ENCODE data around the gene TRMT1.

TRMT1 gene

GRCh38 chr19:13077240-13077639, 39.3 kb downstream of the TRMT1 start:
- TF ChIP-seq POLR2A (IDR thresholded peaks at IDR 0.05; ENCODE audit: low read length) = peak; percentile 37
- TF ChIP-seq GATA1 (IDR thresholded peaks at IDR 0.05; ENCODE audit: low read depth, low read length) = no peak
- DNase-seq = peak; percentile 90 to 93

GRCh38 chr19:13076787-13077186, 39.8 kb downstream of the TRMT1 start:
- TF ChIP-seq POLR2A (IDR thresholded peaks at IDR 0.05; ENCODE audit: low read length) = no peak
- TF ChIP-seq GATA1 (IDR thresholded peaks at IDR 0.05; ENCODE audit: low read depth, low read length) = no peak
- peak in 1 of 2 experiments; percentile 40 for DNase-seq

DNA sequence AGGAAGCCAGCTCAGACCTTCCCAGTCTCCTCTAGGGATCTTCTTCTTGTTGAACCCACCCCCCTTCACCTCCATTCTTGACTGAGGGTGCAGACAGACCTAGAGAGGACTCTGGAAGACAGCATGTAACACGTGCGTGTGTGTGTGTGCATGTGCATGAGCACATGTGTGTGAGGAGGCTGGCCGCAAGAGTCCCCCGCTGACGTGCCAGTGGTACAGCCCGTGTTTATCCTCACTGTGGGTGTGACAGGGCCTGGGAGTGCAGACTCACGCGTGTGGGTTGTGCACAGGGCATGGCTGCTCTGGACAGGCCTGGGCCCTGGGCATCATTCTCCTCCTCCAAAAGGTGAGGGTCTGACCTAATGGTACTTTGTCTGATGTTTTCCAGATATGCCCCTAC, 40.2 kb downstream of the TRMT1 start:
- DNase-seq = peak; percentile 52 to 54
- TF ChIP-seq GATA1 (IDR thresholded peaks at IDR 0.05; ENCODE audit: low read depth, low read length) (no peak), POLR2A (IDR thresholded peaks at IDR 0.05; ENCODE audit: low read length) (peak; percentile 39)

DNA sequence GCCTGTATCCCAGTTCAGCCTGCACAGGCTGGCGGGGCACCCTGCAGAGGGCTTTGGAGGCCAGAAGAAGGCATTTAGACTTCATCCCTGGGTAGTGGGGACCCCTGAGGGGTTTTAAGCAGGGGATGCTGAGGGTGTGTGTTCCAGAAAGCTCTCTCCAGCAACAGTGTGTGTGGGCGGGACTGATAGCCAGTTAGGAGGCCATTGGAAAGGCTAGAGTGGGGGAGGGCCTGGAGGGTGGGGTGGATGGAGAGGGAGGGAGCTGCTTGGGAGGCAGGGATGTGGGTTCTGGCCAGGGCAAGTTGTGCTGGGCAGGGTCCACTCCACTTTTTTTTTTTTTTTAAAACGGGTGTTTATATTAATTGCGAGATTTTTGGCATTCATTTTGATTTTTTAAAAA, 42.2 kb downstream of the TRMT1 start:
- DNase-seq = no peak
- no peak for TF ChIP-seq POLR2A (IDR thresholded peaks at IDR 0.05; ENCODE audit: low read length)

DNA sequence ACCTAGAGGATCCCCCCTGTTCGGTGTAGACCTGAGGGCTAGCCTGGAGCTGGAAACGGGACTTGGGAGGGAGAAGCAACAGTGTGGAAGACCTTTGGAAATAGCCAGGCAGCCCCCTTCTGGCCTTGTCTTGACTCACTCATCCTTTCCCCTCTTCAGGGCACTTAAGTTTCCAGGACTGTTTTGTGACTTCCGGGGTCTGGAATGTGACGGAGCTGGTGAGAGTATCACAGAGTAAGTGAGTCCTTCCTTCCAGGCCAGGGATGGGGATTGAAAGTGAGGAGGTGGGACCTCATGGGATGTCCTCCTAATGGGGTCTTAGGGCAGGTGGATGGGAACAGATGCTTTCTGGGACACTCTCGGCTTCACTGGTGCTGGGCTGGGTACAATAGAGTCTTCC, 43.3 kb downstream of the TRMT1 start:
- no peak for TF ChIP-seq GATA1 (IDR thresholded peaks at IDR 0.05; ENCODE audit: low read depth, low read length)
- no peak for DNase-seq

DNA sequence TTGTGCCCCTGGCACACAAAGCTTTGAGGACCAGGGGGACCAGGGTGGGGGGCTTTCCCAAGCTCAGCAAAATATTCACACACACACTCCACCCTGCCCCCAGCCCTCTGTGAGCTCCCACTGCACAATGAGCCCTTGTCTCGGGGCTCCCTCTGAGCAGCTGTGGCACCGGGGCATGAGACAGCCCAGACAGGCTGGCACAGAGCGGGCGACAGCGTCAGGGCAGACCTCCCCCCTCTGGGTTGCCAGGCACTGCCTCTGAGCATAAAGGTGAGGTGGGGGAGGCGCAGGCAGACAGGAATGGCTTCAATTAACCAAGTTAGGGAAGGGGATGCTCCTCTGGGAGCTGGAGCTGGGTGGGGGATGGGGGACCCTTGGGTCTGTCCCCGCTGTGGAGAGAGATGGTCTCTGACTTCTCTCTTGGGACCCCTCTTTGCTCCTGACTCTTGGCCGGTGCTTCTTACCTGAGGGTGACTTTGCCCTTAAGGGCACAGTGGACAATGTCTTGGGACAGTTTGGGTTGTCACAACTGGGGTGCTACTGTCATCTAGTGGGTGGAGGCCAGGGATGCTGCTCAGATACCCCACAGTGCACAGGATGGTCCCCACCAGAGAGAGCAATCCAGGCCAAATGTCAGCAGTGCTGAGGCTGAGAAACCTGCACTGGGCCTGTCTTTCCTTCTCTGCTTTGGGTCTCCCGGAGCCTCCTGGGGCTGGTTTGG, 44.2 kb downstream of the TRMT1 start:
- no peak for TF ChIP-seq GATA1 (IDR thresholded peaks at IDR 0.05; ENCODE audit: low read depth, low read length)
- TF ChIP-seq POLR2A (IDR thresholded peaks at IDR 0.05; ENCODE audit: low read length) = no peak
- DNase-seq = peak; percentile 54 to 55

DNA sequence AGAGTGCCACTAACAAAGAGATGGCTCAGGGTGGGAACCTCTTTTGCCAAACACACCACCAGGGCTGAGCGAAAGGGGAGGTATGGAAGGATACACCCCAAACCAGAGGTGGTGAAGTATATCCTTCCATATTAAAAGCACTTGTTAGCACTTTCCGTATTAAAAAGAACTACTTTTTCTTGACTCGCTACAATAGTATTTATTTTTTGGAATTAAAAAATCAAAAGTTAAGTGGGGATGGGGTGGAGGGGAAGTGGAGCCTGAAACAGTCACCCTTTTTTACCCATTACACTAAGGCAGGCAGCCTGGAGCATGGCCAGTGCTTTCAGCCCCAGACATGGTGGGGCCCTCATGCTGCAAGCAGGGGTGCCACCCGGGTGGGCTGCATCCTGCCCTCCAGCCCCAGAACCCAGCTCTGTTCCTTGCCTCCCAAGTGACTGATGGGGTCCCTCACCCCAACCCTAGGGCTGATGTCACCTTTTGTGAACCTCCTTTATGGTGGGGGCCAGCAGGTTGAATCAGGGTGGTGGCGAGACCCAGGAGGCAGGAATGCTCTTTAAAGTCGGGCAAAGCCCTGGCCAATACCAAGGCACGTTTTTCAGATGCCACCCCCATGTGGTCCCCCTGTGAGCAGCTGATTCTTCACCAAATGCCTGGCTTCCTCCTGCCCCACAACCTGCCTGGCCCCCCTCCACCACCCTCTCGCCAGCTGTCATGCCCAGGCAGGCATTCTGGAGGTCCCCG, 44.9 kb downstream of the TRMT1 start:
- no peak for DNase-seq
- TF ChIP-seq POLR2A (IDR thresholded peaks at IDR 0.05; ENCODE audit: low read length) = no peak
- TF ChIP-seq GATA1 (IDR thresholded peaks at IDR 0.05; ENCODE audit: low read depth, low read length) = no peak

- TF ChIP-seq POLR2A (IDR thresholded peaks at IDR 0.05; ENCODE audit: low read length) (no peak), GATA1 (IDR thresholded peaks at IDR 0.05; ENCODE audit: low read depth, low read length) (no peak)
These were observed 46.0 kb downstream of the TRMT1 start for GRCh38 chr19:13070425-13071140.

GRCh38 chr19:13069415-13070359, 46.9 kb downstream of the TRMT1 start:
- TF ChIP-seq GATA1 (IDR thresholded peaks at IDR 0.05; ENCODE audit: low read depth, low read length) = peak; percentile 95
- peak; percentile 83 for TF ChIP-seq POLR2A (IDR thresholded peaks at IDR 0.05; ENCODE audit: low read length)
- peak; percentile 95 to 98 for DNase-seq

More at GRCh38 chr19:13070425-13071140, 46.0 kb downstream of the TRMT1 start:
- DNase-seq = no peak

DNA sequence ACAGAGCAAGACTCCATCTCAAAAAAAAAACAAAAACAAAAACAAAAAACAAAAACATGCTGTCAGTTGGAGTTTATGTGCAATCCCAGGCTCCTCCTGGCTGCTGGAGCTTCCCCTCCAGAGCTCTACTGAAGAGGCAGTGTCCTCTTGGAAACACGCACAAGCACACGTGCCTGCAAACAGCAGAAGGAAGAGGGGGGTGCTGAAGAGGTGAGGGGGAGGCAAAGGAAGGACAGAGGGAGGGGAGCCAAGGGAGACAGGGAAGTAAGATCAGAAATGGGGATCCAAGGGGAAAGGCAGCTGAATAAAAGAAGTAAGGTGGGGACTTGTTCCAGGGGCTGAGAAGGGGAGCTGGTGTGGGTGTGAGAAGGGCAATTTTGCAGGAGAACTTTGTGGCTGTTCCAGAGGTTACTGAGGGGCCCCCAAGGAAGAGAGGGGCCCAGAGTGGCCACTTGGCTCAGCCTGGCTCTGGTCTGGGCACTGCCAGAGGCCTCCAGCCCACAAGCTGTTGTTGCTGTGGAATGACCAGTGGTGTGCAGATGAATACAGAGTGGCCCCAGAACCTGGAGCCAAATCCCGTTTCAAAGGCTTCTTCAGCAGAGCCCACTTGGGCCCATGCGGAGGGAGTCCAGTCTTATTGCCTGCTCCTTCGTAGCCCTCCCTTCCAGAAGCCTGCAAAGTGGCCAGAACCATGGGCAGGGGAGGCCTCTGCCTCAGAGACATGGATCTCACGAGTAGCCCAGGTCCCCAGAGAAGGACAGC, 48.3 kb downstream of the TRMT1 start:
- TF ChIP-seq POLR2A (IDR thresholded peaks at IDR 0.05; ENCODE audit: low read length) (no peak), GATA1 (IDR thresholded peaks at IDR 0.05; ENCODE audit: low read depth, low read length) (no peak)
- peak in 1 of 2 experiments; percentile 50 for DNase-seq

DNA sequence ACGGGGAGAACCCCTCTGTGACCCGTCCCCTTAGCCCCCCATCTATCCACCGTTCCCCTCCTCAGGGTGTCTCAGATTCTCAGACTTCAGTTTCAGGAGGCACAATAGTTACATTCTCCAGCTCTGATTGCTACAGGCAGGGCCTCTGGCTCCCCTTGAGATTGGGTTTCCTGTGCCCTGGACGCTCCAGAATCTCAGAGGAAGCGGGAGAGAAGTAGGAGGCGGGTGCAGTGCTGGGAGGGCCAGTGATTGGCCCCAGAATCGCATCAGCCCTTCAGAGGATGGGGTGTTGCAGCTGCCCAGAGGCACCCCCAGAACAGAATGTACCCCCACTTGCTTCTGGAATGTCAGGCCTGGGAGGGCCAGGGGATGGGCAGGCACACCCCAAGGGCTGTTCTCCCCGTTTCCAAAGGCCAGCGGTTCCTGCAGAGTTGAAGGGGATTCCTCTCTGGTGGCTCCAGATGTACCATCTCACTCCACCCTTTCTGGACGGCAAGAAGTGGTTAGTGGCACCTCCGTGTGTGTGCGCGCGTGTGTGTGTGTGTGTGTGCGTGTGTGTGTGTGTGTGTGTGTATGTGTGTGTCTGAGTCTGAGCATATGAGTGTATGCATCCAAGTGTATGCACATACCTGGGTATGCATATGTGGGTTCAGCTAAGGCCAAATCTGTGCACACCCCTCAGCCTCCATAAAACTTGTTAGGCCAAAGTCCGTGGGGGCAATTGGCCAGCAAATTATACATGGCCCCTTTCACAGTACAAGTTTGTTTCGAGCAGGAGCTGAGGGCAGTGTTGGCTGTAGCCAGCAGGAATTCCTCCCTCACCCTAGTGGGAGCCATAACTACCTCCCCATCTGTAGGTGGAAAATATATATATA, 49.4 kb downstream of the TRMT1 start:
- TF ChIP-seq GATA1 (IDR thresholded peaks at IDR 0.05; ENCODE audit: low read depth, low read length) (no peak), POLR2A (IDR thresholded peaks at IDR 0.05; ENCODE audit: low read length) (no peak)
- no peak for DNase-seq

DNA sequence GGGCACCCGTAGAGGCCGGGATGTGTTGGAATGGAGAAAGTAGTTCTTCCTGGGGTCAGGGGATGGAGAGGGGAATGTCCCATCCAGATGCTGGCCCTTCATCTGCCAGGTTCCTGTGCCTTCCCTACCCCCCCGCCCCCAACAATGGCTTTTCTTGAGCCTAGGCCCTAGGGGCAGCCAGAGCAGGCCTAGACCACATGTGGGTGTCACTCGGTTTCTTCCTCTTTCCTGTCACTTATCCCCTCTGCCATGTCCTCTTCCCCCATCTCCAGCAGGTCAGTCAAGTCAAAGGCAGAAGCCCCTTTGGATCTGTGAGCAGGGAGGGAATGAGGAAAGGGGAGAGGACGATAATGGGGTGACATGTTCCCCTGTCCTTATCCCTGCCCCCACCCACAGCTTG, 50.3 kb downstream of the TRMT1 start:
- no peak for DNase-seq
- TF ChIP-seq GATA1 (IDR thresholded peaks at IDR 0.05; ENCODE audit: low read depth, low read length) = no peak
- TF ChIP-seq POLR2A (IDR thresholded peaks at IDR 0.05; ENCODE audit: low read length) = no peak

Measured in erythroblast (primary cell).